Neural cell (in vitro differentiated cells): ENCODE results near the gene ZMYND10. TPM values are rescaled to one million over a fixed set of nuclear protein-coding genes. Genes with fewer than 3 reads are reported as not detected.

Experiments used
- H2AFZ ChIP-seq: fragments of 200-600, 300-800 bp; sonication (generic), shearing (Covaris generic); 2 replicates; pipeline ENCODE4 v1.6.0; 2014; ENCODE audit warnings: low read depth, mild to moderate bottlenecking, antibody characterized with exemption, low read length, moderate library complexity
- H3F3A ChIP-seq: fragments of 200-600 bp; shearing (Covaris generic); 2 replicates; pipeline ENCODE4 v1.6.1; 2016; ENCODE audit warnings: mild to moderate bottlenecking, moderate library complexity, mixed read lengths, antibody characterized with exemption, low read length; ENCODE audit not compliant: insufficient read depth, poor library complexity, severe bottlenecking
- H3K27ac ChIP-seq: fragments of 200-600, 300-800 bp; sonication (generic), shearing (Covaris generic); 2 replicates; pipeline ENCODE4 v1.5.1; 2014; ENCODE audit warnings: mild to moderate bottlenecking, low read length, moderate library complexity
- H3K27me3 ChIP-seq: fragments of 300-800, 200-600 bp; sonication (generic), shearing (Covaris generic); 2 replicates; pipeline ENCODE4 v1.6.0; 2014; ENCODE audit warnings: mild to moderate bottlenecking, low read depth, low read length, moderate library complexity; ENCODE audit not compliant: insufficient read depth
- H3K36me3 ChIP-seq: fragments of 300-800, 200-600 bp; sonication (generic), shearing (Covaris generic); 2 replicates; pipeline ENCODE4 v1.5.1; 2014; ENCODE audit warnings: mild to moderate bottlenecking, antibody characterized with exemption, low read length, moderate library complexity; ENCODE audit not compliant: insufficient read depth
- H3K4me2 ChIP-seq: fragments of 300-800, 200-600 bp; sonication (generic), shearing (Covaris generic); 2 replicates; pipeline ENCODE4 v1.6.0; 2014; ENCODE audit warnings: mild to moderate bottlenecking, low read length
- H3K4me3 ChIP-seq: fragments of 300-800, 200-600 bp; sonication (generic), shearing (Covaris generic); 2 replicates; pipeline ENCODE4 v1.5.1; 2014; ENCODE audit warnings: mild to moderate bottlenecking, low read length, moderate library complexity
- H3K79me2 ChIP-seq: fragments of 200-600 bp; shearing (Covaris generic); replicated peaks from 2 replicates; pipeline ENCODE4 v1.6.0; 2014; ENCODE audit warnings: mild to moderate bottlenecking, low read length, moderate library complexity; ENCODE audit not compliant: insufficient read depth
- H3K9ac ChIP-seq: fragments of 300-800, 200-600 bp; sonication (generic), shearing (Covaris generic); 2 replicates; pipeline ENCODE4 v1.6.1; 2016; ENCODE audit warnings: mild to moderate bottlenecking, low read length, mixed read lengths
- H3K9me2 ChIP-seq: fragments of 200-600 bp; shearing (Covaris generic); 2 replicates; pipeline ENCODE4 v1.6.1; 2016; ENCODE audit warnings: mild to moderate bottlenecking, low read length, mixed read lengths; ENCODE audit not compliant: insufficient read depth
- H3K9me3 ChIP-seq: fragments of 200-600, 300-800 bp; sonication (generic), shearing (Covaris generic); 2 replicates; pipeline ENCODE4 v1.6.1; 2016; ENCODE audit warnings: mild to moderate bottlenecking, mixed run types, low read length, moderate library complexity, mixed read lengths
- H4K20me1 ChIP-seq: fragments of 200-600 bp; shearing (Covaris generic); 2 replicates; pipeline ENCODE4 v1.6.1; 2016; ENCODE audit warnings: mild to moderate bottlenecking, mixed run types; ENCODE audit not compliant: insufficient read depth
- EP300 ChIP-seq: fragments of 450-650 bp; conservative IDR thresholded peaks from 2 replicates; pipeline ENCODE4 v1.6.1; 2014; ENCODE audit warnings: antibody characterized with exemption, mild to moderate bottlenecking, moderate library complexity; ENCODE audit not compliant: poor library complexity, severe bottlenecking
- EZH2 ChIP-seq: fragments of 200-600, 300-800 bp; shearing (Covaris generic), sonication (generic); IDR thresholded peaks from 2 replicates; pipeline ENCODE4 v1.6.1; 2014; ENCODE audit warnings: antibody characterized with exemption, low read length, borderline replicate concordance, mild to moderate bottlenecking; ENCODE audit not compliant: insufficient read depth, poor library complexity, severe bottlenecking
- MXI1 ChIP-seq: fragments of 450-650 bp; conservative IDR thresholded peaks from 2 replicates; pipeline ENCODE4 v1.6.1; 2014; ENCODE audit warnings: antibody characterized with exemption, mild to moderate bottlenecking; ENCODE audit not compliant: poor library complexity, severe bottlenecking
- POLR2AphosphoS5 ChIP-seq: IDR thresholded peaks from 2 replicates; pipeline ENCODE4 v1.6.1; 2012
- RAD21 ChIP-seq: fragments of 450-650 bp; conservative IDR thresholded peaks from 2 replicates; pipeline ENCODE4 v1.6.1; 2014; ENCODE audit warnings: antibody characterized with exemption, mild to moderate bottlenecking, moderate library complexity
- SMC3 ChIP-seq: fragments of 450-650 bp; conservative IDR thresholded peaks from 2 replicates; pipeline ENCODE4 v1.6.1; 2014; ENCODE audit warnings: antibody characterized with exemption, mild to moderate bottlenecking, moderate library complexity; ENCODE audit not compliant: poor library complexity
- TAF1 ChIP-seq: IDR thresholded peaks from 2 replicates; pipeline ENCODE4 v1.6.1; 2012; ENCODE audit warnings: low read depth
- polyA plus RNA-seq: library from polyadenylated mRNA; depleted of rRNA; stranded (reverse); fragments of >200 nt; gene quantifications from 2 replicates; pipeline ENCODE4 v1.2.3, GENCODE V29; 2014
- TF ChIP-seq, protein P1 (sequence below): IDR thresholded peaks from 2 replicates; pipeline ENCODE4 v1.6.1; 2012; ENCODE audit warnings: borderline replicate concordance
- TF ChIP-seq, protein P2 (sequence below): fragments of 450-650 bp; IDR thresholded peaks from 2 replicates; pipeline ENCODE4 v1.5.1; 2014; ENCODE audit warnings: antibody characterized with exemption, mild to moderate bottlenecking, moderate library complexity; ENCODE audit not compliant: poor library complexity, severe bottlenecking

ZMYND10 gene
- polyA plus RNA-seq, 1 donor from 2014 or later = 5.2 TPM

DNA sequence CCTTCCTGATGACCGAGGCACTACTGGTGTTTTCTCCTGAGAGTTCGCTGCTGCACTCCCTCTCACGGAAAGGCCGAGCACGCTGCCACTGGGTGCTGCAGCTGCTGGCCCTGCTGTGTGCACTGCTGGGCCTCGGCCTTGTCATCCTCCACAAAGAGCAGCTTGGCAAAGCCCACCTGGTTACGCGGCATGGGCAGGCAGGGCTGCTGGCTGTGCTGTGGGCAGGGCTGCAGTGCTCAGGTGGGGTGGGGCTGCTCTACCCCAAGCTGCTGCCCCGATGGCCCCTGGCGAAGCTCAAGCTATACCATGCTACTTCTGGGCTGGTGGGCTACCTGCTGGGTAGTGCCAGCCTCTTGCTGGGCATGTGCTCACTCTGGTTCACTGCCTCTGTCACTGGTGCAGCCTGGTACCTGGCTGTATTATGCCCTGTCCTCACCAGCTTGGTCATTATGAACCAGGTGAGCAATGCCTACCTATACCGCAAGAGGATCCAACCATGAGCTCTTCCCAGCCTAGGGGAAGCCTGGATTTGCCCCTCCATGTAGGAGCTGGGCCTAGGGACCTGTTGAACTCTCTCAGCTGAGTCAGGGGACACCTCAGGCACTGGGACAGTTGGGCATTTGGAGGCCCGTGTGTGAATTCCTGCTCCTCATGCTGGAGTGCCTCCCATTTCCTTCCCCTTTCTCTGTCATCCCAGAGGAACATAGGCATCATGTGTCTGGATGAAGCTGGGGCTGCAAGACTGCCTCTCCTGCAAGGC, 7.9 kb upstream of the ZMYND10 start:
- no peaks in the 10 kb centered on the region for H3K9me2 ChIP-seq
- no peaks in the 10 kb centered on the region for H3K36me3 ChIP-seq
- H3K9me3 ChIP-seq = no peaks in the 10 kb centered on the region
- H3F3A ChIP-seq = no peaks in the 10 kb centered on the region
- no peaks in the 10 kb centered on the region for H3K27me3 ChIP-seq
- H2AFZ ChIP-seq = no peak overlapping the region
- no peak overlapping the region for H3K4me2 ChIP-seq
- H3K79me2 ChIP-seq = peaks cover 36% of the 10 kb centered on the region
- no peak for TF ChIP-seq TAF1
- TF ChIP-seq SMC3 = no peak
- no peak for TF ChIP-seq EZH2
- TF ChIP-seq RAD21 = no peak
- no peak for TF ChIP-seq MXI1
- TF ChIP-seq, protein P1, sequence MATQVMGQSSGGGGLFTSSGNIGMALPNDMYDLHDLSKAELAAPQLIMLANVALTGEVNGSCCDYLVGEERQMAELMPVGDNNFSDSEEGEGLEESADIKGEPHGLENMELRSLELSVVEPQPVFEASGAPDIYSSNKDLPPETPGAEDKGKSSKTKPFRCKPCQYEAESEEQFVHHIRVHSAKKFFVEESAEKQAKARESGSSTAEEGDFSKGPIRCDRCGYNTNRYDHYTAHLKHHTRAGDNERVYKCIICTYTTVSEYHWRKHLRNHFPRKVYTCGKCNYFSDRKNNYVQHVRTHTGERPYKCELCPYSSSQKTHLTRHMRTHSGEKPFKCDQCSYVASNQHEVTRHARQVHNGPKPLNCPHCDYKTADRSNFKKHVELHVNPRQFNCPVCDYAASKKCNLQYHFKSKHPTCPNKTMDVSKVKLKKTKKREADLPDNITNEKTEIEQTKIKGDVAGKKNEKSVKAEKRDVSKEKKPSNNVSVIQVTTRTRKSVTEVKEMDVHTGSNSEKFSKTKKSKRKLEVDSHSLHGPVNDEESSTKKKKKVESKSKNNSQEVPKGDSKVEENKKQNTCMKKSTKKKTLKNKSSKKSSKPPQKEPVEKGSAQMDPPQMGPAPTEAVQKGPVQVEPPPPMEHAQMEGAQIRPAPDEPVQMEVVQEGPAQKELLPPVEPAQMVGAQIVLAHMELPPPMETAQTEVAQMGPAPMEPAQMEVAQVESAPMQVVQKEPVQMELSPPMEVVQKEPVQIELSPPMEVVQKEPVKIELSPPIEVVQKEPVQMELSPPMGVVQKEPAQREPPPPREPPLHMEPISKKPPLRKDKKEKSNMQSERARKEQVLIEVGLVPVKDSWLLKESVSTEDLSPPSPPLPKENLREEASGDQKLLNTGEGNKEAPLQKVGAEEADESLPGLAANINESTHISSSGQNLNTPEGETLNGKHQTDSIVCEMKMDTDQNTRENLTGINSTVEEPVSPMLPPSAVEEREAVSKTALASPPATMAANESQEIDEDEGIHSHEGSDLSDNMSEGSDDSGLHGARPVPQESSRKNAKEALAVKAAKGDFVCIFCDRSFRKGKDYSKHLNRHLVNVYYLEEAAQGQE = no peak
- no peak for TF ChIP-seq POLR2AphosphoS5
- TF ChIP-seq EP300 = no peak
- TF ChIP-seq, protein P2, sequence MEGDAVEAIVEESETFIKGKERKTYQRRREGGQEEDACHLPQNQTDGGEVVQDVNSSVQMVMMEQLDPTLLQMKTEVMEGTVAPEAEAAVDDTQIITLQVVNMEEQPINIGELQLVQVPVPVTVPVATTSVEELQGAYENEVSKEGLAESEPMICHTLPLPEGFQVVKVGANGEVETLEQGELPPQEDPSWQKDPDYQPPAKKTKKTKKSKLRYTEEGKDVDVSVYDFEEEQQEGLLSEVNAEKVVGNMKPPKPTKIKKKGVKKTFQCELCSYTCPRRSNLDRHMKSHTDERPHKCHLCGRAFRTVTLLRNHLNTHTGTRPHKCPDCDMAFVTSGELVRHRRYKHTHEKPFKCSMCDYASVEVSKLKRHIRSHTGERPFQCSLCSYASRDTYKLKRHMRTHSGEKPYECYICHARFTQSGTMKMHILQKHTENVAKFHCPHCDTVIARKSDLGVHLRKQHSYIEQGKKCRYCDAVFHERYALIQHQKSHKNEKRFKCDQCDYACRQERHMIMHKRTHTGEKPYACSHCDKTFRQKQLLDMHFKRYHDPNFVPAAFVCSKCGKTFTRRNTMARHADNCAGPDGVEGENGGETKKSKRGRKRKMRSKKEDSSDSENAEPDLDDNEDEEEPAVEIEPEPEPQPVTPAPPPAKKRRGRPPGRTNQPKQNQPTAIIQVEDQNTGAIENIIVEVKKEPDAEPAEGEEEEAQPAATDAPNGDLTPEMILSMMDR = no peak
- H3K27ac ChIP-seq = no peak overlapping the region
- no peak overlapping the region for H3K9ac ChIP-seq
- peaks cover 9% of the 10 kb centered on the region for H4K20me1 ChIP-seq
- H3K4me3 ChIP-seq = no peak overlapping the region

DNA sequence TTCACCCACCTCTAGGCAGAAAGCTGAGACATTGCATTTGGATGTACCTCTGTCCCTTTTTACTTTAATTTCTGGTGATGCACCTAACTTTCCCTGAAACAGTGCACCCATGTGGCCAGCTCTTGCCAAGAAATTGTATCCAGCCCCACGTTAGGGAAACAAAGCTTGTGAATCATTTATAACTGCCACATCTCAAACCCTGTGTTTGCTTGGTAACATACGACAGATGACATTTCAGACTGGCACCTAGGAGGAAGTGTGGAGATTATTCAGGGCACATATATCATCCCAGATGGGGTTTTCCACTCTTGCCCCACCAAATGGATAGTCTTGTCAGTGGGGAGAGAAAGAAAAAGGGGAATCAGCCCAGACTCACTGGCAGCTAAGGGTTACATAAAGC, 7.2 kb upstream of the ZMYND10 start:
- no peak overlapping the region for H3K4me3 ChIP-seq
- no peaks in the 10 kb centered on the region for H3F3A ChIP-seq
- no peaks in the 10 kb centered on the region for H3K36me3 ChIP-seq
- peaks cover 9% of the 10 kb centered on the region for H4K20me1 ChIP-seq
- no peak overlapping the region for H3K9ac ChIP-seq
- TF ChIP-seq, protein P2 = peak; percentile 37
- TF ChIP-seq RAD21 (no peak), EP300 (no peak)
- no peak overlapping the region for H3K27ac ChIP-seq
- H2AFZ ChIP-seq = no peak overlapping the region
- peaks cover 30% of the 10 kb centered on the region for H3K79me2 ChIP-seq
- no peaks in the 10 kb centered on the region for H3K9me3 ChIP-seq
- H3K9me2 ChIP-seq = no peaks in the 10 kb centered on the region
- no peaks in the 10 kb centered on the region for H3K27me3 ChIP-seq
- no peak overlapping the region for H3K4me2 ChIP-seq
